Measurements from ENCODE around the gene CABP7. TPM values are rescaled to one million over a fixed set of nuclear protein-coding genes. Genes with fewer than 3 reads are reported as not detected.

CABP7 gene
- total RNA-seq, 4 donors from 2014 or later = 0.13 to 0.19 TPM; not detected in 2

- ATAC-seq (ENCODE audit: low FRiP score) = no peak
- TF ChIP-seq CTCF (IDR thresholded peaks at IDR 0.05) = no peak
These were observed 4.1 kb upstream of the CABP7 start for GRCh38 chr22:29715705-29716104.

DNA sequence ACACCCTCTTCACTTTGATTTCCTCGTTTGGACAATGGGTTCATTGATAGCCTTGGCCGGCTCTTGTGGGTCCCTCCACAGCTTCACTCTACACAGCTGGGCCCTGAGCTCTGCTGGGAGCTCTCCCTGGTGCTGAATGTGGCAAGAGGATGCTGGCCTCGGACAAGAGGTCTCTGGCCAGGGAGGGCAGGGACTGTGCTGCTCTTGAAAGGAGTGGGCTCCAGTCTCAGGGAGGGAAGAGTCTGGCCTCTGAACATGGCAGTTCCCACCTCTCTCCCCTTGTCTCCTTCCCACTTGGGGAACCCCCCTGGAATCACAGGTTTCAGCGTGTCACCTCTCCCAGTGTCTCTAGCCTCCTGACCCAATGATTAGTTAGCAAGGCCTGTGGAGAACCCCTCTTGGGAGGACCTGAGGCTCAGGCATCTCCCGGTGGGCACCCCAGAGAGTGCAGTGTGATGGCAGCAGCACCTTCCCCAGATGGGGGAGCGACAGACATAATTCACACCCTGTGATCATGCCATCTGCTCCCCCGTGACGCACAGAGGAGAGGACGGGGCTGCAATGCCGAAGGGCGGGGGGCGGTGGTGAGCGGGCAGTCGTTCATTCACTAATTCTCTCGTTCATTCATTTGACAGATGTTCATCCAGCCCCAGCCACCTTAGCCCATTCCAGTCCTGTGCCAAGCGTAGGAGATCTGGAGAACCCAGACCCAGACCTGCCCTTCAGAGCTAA, 2.8 kb upstream of the CABP7 start:
- TF ChIP-seq CTCF (IDR thresholded peaks at IDR 0.05) = no peak
- DNase-seq (ENCODE audit: low spot score) (no peak), ATAC-seq (ENCODE audit: low FRiP score) (no peak)

More at GRCh38 chr22:29715705-29716104, 4.1 kb upstream of the CABP7 start:
- no peak for DNase-seq (ENCODE audit: low spot score)

DNA sequence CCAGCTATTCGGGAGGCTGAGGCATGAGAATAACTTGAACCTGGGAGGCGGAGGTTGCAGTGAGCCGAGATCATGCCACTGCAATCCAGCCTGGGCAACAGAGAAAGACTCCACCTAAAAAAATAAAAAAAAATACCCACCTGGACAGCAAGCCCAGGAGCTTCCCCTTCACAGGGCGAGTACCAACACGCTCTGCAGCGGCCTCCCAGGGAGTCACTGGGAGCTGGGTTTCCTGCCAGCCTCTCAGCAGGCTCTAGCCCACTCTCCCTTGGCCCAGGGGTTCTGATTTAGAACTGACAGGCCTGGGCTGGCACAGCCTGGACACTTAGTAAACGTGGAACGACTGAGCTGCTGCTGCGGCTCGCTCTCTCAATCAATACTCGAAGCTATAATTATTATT, 2.0 kb upstream of the CABP7 start:
- no peak for DNase-seq (ENCODE audit: low spot score)
- no peak for TF ChIP-seq CTCF (IDR thresholded peaks at IDR 0.05)
- no peak for ATAC-seq (ENCODE audit: low FRiP score)

DNA sequence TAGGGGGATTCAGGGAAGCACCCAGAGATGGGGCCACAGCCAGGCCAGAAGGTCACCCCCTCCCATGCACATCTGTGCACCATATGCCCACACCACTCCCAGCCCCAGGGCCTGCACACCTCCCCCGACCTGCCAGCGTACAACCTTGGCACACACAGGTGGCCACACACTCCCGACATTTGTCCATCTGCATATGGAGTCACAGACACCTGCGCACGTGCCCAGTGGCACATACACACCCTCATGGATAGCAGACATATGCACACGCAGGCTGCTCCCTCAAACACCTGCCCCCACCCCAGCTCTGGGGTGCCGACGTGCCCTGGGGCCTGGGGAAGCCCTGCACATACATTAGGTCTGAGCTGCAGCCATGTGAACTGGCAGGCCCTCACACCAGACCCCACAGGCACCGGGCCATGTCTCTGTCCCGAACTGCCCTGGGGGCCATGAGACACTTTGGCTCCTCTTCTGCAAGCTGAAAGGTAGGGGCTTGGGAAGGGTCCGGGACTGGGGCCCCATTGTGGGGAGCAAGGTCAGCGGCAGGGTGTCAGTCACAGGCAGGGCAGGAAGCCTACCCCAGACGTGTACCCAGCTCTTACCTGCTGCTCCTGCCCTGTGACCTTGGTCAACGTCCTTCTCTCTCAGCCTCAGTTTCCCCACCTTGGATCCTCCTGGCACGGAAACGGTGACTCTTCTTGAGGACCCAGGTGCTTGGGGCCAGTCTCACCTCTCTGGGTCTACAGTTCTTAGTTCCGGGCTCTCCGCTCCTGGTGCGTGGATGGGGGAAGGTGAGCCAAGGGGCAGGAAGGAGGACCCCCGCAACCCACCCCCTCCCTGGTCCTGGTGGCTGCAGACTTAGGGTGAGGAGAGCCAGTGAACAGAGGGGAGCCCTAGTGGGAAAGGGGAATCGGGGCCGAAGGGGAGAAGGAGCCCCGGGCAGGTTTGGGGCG, 579 bp upstream of the CABP7 start:
- DNase-seq (ENCODE audit: low spot score) (no peak), ATAC-seq (ENCODE audit: low FRiP score) (no peak)
- no peak for TF ChIP-seq CTCF (IDR thresholded peaks at IDR 0.05)

GRCh38 chr22:29720811-29721323, 1.1 kb downstream of the CABP7 start:
- no peak for TF ChIP-seq CTCF (IDR thresholded peaks at IDR 0.05)
- ATAC-seq (ENCODE audit: low FRiP score) (no peak), DNase-seq (ENCODE audit: low spot score) (no peak)

- ATAC-seq (ENCODE audit: low FRiP score) = no peak
- no peak for DNase-seq (ENCODE audit: low spot score)
- TF ChIP-seq CTCF (IDR thresholded peaks at IDR 0.05) = no peak
These were observed 2.3 kb downstream of the CABP7 start for GRCh38 chr22:29722151-29722550.
